Bone marrow (tissue), 2 donors: ENCODE results near the gene PLRG1.

Experiments used
- DNase-seq, 2 donors: peaks; one replicate each; lab custom pipeline; 2025; lab: John Stamatoyannopoulos, UW

The PLRG1 gene

GRCh38 chr4:154517591-154517990 is 32.6 kb downstream of the PLRG1 start:
- no peak for DNase-seq

DNA sequence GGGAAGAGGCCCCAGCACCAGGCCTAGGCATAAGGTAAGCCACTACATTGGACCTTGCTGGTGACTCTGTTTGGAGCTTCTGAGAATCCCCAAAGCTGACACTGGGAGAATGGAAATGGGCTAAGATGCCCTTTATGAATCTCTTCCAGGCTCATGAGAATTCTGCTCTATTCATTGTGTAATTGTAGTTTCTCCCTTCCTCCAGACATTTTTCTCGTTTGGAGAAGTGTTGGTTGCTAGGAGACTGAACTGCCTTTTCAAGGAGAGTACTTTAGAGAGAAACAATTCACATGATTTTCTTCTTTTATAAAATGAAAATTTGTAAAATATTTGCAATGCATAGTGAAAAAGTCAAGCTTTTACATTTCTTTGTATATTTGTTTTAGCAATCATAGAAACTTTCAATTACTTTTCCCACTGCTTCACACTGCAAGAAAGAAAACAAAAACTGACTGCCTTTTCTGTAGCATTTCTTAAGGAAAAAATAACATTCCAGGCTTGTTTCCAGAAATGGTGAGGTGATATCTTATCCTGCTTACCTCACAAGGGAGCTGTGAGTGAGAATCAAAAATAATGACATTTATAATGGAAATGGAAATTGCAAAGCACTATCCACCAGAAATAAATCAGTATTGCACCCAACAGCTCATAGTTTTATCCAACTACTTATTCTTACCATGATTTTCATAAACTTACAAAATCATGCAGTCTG is 33.7 kb downstream of the PLRG1 start:
- DNase-seq, result no peak

- no peak for DNase-seq
Measured at GRCh38 chr4:154511981-154512380, 38.2 kb downstream of the PLRG1 start.

- no peak for DNase-seq
Measured at GRCh38 chr4:154511548-154511947, 38.7 kb downstream of the PLRG1 start.

DNA sequence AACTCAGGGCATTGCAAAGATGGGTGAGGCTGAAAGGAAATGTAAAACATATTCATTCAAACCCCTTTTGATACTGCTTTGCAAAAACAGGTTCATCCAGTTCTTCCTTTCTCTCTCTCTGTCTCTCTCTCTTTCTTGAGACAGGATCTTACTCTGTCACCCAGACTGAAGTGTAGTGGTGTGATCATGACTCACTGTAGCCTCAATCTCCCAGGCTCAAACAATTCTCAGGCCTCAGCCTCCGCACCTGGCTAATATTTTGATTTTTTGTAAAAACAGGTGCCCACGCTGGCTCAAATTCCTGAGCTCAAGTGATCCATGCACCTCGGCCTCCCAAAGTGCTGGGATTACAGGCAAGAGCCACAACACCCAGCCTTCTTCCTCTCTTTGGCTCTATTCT is 43.0 kb downstream of the PLRG1 start:
- no peak for DNase-seq

DNA sequence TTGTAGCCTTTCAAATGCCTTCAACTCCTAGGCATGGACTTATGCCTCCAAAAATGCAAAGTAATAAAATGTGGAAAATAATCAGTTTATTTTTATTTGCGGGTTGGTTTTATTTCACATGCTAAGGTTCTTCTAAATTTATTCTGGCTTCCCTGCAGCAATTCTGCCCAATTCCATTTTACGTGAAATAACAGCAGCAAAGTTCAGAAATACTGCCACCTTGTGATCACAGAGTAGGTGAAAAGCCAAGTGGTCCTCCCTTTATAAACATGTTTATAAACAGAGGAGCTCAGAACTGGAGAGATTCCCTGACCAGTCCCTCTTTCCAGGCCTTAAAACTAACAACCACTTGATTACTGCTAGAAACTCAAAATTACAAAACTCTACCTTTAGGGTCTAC is 43.9 kb downstream of the PLRG1 start:
- DNase-seq, result no peak

DNA sequence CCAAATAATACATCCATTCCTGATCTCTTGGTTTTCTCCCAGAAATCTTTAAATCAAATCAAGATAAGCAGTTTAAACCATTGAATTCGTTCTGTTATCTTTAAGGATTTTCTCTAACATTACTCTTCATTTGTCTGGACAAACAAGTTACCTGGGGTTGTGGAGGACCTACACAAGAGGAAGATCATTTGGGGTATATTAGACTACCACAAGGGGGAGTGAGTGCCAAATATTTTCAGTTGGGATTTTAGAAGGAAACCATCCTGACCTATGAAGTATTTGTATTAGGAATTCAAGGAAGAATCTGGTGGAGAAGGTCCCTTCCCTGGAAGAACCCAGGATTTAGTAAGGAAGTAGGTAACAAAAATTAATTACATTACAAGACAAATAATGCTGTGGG is 46.6 kb downstream of the PLRG1 start:
- no peak for DNase-seq

DNA sequence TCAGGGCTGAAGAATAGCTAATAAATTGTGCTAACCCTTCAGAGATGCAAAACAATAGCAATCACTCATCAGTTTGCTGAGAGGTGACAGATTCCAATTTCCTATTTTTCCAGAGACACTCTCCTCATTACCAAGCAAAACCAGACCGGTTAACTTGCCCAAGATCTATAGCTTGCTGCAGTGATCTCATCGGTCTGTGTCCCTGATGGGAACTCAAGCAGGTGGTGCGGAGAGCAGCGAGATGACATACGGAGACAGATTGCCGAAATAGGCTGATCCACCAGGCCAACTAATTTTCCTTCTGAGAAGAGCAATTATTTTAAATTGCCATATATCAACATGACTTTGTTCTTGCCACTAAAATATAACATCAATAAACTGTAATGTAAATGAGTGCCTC is 48.1 kb downstream of the PLRG1 start:
- no peak for DNase-seq

DNA sequence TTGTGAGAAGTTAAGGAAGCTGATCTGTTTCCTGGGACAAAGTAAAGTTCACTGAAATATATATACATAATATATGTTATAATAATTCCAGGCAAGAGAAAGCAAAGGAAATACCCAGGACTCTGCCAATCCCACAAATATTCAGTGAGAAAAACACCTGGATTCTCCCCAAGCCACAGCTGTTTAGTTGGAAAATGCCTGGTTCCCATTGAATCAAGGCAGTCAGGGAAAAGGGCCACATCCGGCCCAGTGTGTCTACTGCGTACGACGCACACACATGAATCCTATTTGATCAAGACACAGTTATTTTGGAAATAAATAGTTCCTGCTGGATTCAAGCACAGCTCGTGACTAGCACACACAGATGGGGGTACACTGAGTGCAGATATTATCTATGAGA is 52.3 kb downstream of the PLRG1 start:
- no peak for DNase-seq

DNA sequence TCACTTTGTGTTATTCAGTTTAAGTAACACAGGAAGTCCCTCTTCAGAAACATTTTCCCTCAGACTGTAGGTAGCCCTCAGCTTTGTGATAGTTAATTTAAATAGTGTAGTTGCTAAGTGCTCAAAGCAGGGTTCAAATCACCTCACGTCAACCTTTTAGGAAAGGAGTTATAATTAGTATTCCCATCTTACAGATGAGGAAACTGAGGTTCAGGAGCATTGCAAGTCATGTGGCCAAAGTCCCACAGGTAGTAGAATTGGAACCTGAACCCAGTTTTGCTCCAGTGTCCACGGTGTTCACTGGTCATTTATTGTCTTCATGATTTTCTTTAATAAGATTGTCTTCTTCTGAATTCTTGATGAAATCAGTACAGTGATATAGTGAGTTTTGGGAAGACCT is 54.3 kb downstream of the PLRG1 start:
- DNase-seq, result no peak

- DNase-seq, result no peak
Measured at GRCh38 chr4:154492288-154492687, 57.9 kb downstream of the PLRG1 start.

- DNase-seq, result peak in 1 of 2 donors; percentile 11
Measured at GRCh38 chr4:154491341-154492271, 58.6 kb downstream of the PLRG1 start, which contains the start of gene DCHS2. Gene DCHS2, minus strand, starts transcription at chr4:154491799. Its CDS starts 444 bp downstream, at chr4:154491355.

DNA sequence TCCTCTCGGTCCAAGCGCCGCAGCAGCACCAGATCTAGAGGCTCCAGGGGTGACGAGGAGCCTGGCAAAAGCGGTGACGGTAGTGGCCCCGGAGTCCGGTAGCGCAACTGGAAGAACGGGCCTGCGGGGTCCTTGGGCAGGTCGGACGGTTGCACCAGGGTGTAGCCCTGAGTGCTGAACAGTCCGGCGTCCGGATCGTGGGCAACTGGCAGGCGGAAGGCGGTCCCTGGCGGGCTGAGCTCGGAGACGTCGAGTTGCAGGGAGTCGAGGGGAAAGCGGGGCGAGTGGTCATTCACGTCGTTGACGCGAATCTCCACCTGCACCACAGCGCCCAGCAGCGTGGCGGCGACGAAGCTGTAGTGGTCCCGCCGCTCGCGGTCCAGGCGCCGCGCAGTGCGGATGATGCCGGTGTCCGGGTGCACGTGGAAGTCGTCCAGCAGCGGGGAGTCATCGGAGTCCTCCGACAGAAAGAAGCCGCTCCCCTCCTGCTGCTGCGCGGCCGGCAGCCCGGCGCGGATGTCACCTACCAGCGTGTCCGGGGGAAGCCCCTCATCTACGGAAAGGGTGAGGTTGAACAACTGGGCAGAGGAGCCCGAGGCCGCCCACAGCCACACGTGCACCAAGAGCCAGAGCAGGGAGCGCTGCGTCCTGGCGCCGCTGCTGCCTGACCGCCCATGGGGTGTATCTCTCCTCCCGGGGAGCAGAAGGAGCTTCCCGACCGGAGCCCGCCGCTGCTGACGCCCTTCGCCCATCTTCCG is 59.4 kb downstream of the PLRG1 start:
- no peak for DNase-seq

GRCh38 chr4:154490234-154490582 is 60.0 kb downstream of the PLRG1 start:
- DNase-seq, result no peak

- DNase-seq, result no peak
Measured at GRCh38 chr4:154489558-154490233, 60.5 kb downstream of the PLRG1 start.

DNA sequence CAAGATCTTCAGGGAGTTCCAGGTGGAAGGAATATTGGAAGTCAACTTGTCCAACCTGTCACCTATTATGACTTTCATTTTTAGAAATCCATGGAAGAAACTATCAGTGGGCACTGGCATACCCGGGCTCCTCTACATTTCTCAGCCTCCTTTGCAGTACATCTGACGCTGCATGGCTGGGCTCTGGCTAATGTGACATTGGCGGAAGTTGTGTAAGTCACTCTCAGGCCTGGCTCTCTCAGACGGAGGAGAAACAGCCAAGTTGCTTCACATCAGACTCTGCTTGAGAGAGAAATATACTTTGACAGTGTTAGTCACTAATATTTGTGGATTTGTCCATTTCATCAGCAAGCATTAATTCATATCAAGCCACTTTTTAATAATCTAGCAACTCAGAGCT is 63.1 kb downstream of the PLRG1 start:
- no peak for DNase-seq

- no peak for DNase-seq
Measured at GRCh38 chr4:154485127-154485773, 65.0 kb downstream of the PLRG1 start.
